SK-N-SH (cell line): ENCODE results near the gene PABPN1L. TPM values are rescaled to one million over a fixed set of nuclear protein-coding genes. Genes with fewer than 3 reads are reported as not detected.

ENCODE experiments used
- CTCF ChIA-PET: fragments of 300-600, 350-600 bp; formaldehyde crosslinking; extraction: SDS; loops from one replicate; lab custom pipeline; 2021; lab: Yijun Ruan, JAX
- POLR2A ChIA-PET: fragments of 350-600 bp; sonication (Branson Sonifier 250); formaldehyde crosslinking; extraction: SDS; loops from one replicate; lab custom pipeline; 2020; ENCODE audit warnings: antibody characterized with exemption, inconsistent platforms; lab: Yijun Ruan, JAX
- DNase-seq: peaks from one replicate; pipeline ENCODE4 v3.0.0; 2012
- H2AFZ ChIP-seq: fragments of 200-600 bp; sonication (generic); 2 replicates; pipeline ENCODE4 v1.8.1; 2016; ENCODE audit warnings: antibody characterized with exemption, mild to moderate bottlenecking, low read depth
- H3F3A ChIP-seq: fragments of 200-600 bp; sonication (generic); replicated peaks from 2 replicates; pipeline ENCODE3; 2016; ENCODE audit warnings: antibody characterized with exemption, mild to moderate bottlenecking; ENCODE audit not compliant: insufficient read depth
- H3K27ac ChIP-seq, 2 experiments: fragments of 200-500 bp in 1 of 2; fragments of 200-600 bp in 1 of 2; sonication (Bioruptor generic) in 1 of 2; sonication (generic), shearing (Covaris generic) in 1 of 2; 2 replicates each; pipeline versions ENCODE4 v1.5.1 to v1.6.1; 2014 to 2016; ENCODE audit warnings: low read depth in 2 of 2, inconsistent platforms in 1 of 2, low read length in 1 of 2, mild to moderate bottlenecking in 1 of 2, mixed read lengths in 1 of 2
- H3K27me3 ChIP-seq: fragments of 200-600 bp; sonication (generic), shearing (Covaris generic); 2 replicates; pipeline ENCODE4 v1.6.1; 2016; ENCODE audit warnings: mixed run types; ENCODE audit not compliant: insufficient read depth
- H3K36me3 ChIP-seq, 2 experiments: fragments of 200-500 bp in 1 of 2; fragments of 200-600 bp in 1 of 2; sonication (Bioruptor generic) in 1 of 2; sonication (generic) in 1 of 2; replicated peaks in 1 of 2; 2 replicates each; pipeline versions ENCODE3 to v1.5.1; 2014 to 2016; ENCODE audit warnings: low read length in 1 of 2, mild to moderate bottlenecking in 1 of 2; ENCODE audit not compliant: insufficient read depth in 2 of 2, control insufficient read depth in 1 of 2
- H3K4me1 ChIP-seq, 2 experiments: fragments of 200-500 bp in 1 of 2; fragments of 200-600 bp in 1 of 2; sonication (Bioruptor generic) in 1 of 2; sonication (generic), shearing (Covaris generic) in 1 of 2; 2 replicates each; pipeline versions ENCODE4 v1.5.1 to v1.6.1; 2014 to 2016; ENCODE audit warnings: low read depth in 1 of 2, low read length in 1 of 2, mixed run types in 1 of 2; ENCODE audit not compliant: insufficient read depth in 2 of 2, control insufficient read depth in 1 of 2
- H3K4me2 ChIP-seq: fragments of 200-600 bp; sonication (generic), shearing (Covaris generic); 2 replicates; pipeline ENCODE4 v1.6.1; 2017; ENCODE audit warnings: mixed run types
- H3K4me3 ChIP-seq, 2 experiments: fragments of 200-500 bp in 1 of 2; fragments of 200-600 bp in 1 of 2; sonication (Bioruptor generic) in 1 of 2; sonication (generic), shearing (Covaris generic) in 1 of 2; 2 replicates each; pipeline versions ENCODE4 v1.5.1 to v1.8.1; 2014 to 2016; ENCODE audit warnings: low read depth in 2 of 2, inconsistent platforms in 1 of 2, low read length in 1 of 2, mild to moderate bottlenecking in 1 of 2, mixed read lengths in 1 of 2, moderate library complexity in 1 of 2
- H3K79me2 ChIP-seq: fragments of 200-600 bp; sonication (generic); 2 replicates; pipeline ENCODE4 v1.8.1; 2017; ENCODE audit warnings: mild to moderate bottlenecking; ENCODE audit not compliant: insufficient read depth
- H3K9ac ChIP-seq: fragments of 200-600 bp; sonication (generic); 2 replicates; pipeline ENCODE4 v1.6.1; 2017; ENCODE audit warnings: mixed run types
- H3K9me2 ChIP-seq: fragments of 200-600 bp; sonication (generic); 2 replicates; pipeline ENCODE4 v1.6.1; 2017; ENCODE audit warnings: mixed run types
- H3K9me3 ChIP-seq: fragments of 200-600 bp; sonication (generic); 2 replicates; pipeline ENCODE4 v1.6.1; 2017; ENCODE audit warnings: mixed run types, mild to moderate bottlenecking, moderate library complexity
- H4K20me1 ChIP-seq: fragments of 200-600 bp; sonication (generic); 2 replicates; pipeline ENCODE4 v1.6.1; 2017; ENCODE audit warnings: mild to moderate bottlenecking, mixed run types; ENCODE audit not compliant: insufficient read depth
- CHD2 ChIP-seq: fragments of 150-350 bp; IDR thresholded peaks from 2 replicates; pipeline ENCODE4 v1.6.1; 2018; ENCODE audit warnings: low read length; ENCODE audit not compliant: partially characterized antibody
- GABPA ChIP-seq: IDR thresholded peaks from 2 replicates; pipeline ENCODE4 v1.4.0; 2012; ENCODE audit warnings: low read depth, mild to moderate bottlenecking
- JUND ChIP-seq: IDR thresholded peaks from 2 replicates; pipeline ENCODE4 v1.4.0; 2012
- MEF2A ChIP-seq: IDR thresholded peaks from 2 replicates; pipeline ENCODE4 v1.4.0; 2012; ENCODE audit warnings: low read depth, borderline replicate concordance
- NFIC ChIP-seq: IDR thresholded peaks from 2 replicates; pipeline ENCODE4 v1.4.0; 2012; ENCODE audit warnings: borderline replicate concordance
- NRF1 ChIP-seq: IDR thresholded peaks from 2 replicates; pipeline ENCODE4 v1.6.1; 2012; ENCODE audit warnings: low read depth, mild to moderate bottlenecking, low read length
- PBX3 ChIP-seq: IDR thresholded peaks from 2 replicates; pipeline ENCODE4; 2012
- REST ChIP-seq: IDR thresholded peaks from 2 replicates; pipeline ENCODE4 v1.6.1; 2012; ENCODE audit warnings: mild to moderate bottlenecking, low read depth, low read length, moderate library complexity
- USF1 ChIP-seq: IDR thresholded peaks from 2 replicates; pipeline ENCODE4 v1.4.0; 2012; ENCODE audit warnings: low read depth, borderline replicate concordance
- USF2 ChIP-seq: fragments of 150-350 bp; IDR thresholded peaks from 2 replicates; pipeline ENCODE4 v1.6.1; 2017; ENCODE audit warnings: antibody characterized with exemption, low read length, low read depth, borderline replicate concordance
- YY1 ChIP-seq: IDR thresholded peaks from 2 replicates; pipeline ENCODE4 v1.4.0; 2012; ENCODE audit warnings: low read depth, mild to moderate bottlenecking
- WGBS: methylation state at CpG from one replicate; pipeline ENCODE4 v1.1.6; 2017; ENCODE audit warnings: low lambda C conversion rate; 5-methylcytosine and 5-hydroxymethylcytosine counted together
- polyA plus RNA-seq, 3 experiments: library from polyadenylated mRNA; depleted of rRNA; stranded (reverse); fragments of >200 nt; gene quantifications; 2 replicates each; pipeline ENCODE4 v1.2.3, GENCODE V29; 2012

Gene PABPN1L
- polyA plus RNA-seq, 1 of the 3 experiments (the other 2 are of a cell fraction), result not detected

DNA sequence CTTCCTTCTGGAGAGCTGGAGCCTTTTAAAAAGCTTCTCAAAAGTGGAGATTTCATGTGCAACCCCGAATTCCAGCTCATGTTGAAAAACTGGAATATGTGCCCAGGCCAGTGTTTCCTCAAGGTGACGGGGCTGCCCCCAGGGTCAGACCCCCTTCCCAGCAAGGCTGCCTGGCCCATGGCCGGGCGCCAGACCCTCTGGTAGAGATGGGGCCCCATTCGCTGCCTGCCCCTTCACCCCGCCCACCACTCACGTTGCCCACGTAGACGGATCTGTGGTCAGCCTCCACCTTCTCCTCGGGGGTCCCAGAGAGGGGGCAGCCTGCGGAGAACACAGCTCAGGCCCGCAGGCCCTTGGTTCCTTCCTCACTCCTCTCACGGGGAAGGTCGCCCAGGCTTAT lies 1.1 kb downstream of the PABPN1L start:
- Histone ChIP-seq H3K36me3 (peaks cover 0 to 14% of the 10 kb centered on the region in 2 experiments), H3F3A (no peaks in the 10 kb centered on the region), H3K27me3 (peaks cover 31% of the 10 kb centered on the region), H3K9ac (no peak overlapping the region), H3K79me2 (no peaks in the 10 kb centered on the region), H3K4me1 (no peaks in the 10 kb centered on the region), H3K4me3 (no peak overlapping the region), H3K4me2 (no peak overlapping the region), H3K9me2 (no peaks in the 10 kb centered on the region), H4K20me1 (no peaks in the 10 kb centered on the region), H2AFZ (no peak overlapping the region), H3K9me3 (no peaks in the 10 kb centered on the region), H3K27ac (no peak overlapping the region)
- TF ChIP-seq PBX3 (no peak), YY1 (no peak), NRF1 (no peak), USF2 (no peak)
- ChIA-PET CTCF (interaction anchor here (0.9 to 1.6 kb wide), 5 partner anchors 8 to 302 kb away, joined by 3 to 7 read pairs (median 4); partner anchors contain the start of genes GALNS and TRAPPC2L), POLR2A (no interaction called here)
- 29% methylated on average over 1 of the region's 14 CpGs for WGBS
- DNase-seq, result no peak

DNA sequence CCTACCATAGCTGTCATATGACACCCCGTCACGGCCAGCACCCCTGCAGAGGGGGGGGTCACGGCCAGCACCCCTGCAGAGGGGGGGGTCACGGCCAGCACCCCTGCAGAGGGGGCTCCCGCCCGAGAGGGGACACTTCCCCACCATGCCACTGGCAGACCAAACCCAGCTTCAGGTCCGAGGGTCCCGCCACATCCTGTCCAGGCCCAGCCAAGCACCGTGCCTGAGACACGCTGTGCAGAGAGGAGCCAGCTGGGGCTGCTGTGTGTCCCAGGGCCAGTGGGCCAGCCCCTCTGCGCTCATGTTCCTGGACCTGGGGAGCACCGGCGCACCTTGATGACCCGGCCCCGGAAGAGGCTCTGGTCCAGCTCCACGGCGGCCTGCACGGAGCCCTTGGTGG lies 1.9 kb downstream of the PABPN1L start:
- Histone ChIP-seq H3K4me1 (no peaks in the 10 kb centered on the region), H3K9ac (no peak overlapping the region), H3K27me3 (peaks cover 23% of the 10 kb centered on the region), H3K27ac (no peak overlapping the region), H3K79me2 (no peaks in the 10 kb centered on the region), H3K4me3 (no peak overlapping the region), H2AFZ (no peak overlapping the region), H3K9me2 (no peaks in the 10 kb centered on the region), H4K20me1 (no peaks in the 10 kb centered on the region), H3K4me2 (no peak overlapping the region), H3K9me3 (no peaks in the 10 kb centered on the region), H3F3A (no peaks in the 10 kb centered on the region), H3K36me3 (peaks cover 3 to 22% of the 10 kb centered on the region in 2 experiments)
- DNase-seq, result no peak
- ChIA-PET CTCF (interaction anchor here (0.6 to 1.6 kb wide), 5 partner anchors 9 to 303 kb away, joined by 3 to 7 read pairs (median 3); no protein-coding TSS in a partner anchor), POLR2A (no interaction called here)
- TF ChIP-seq CHD2 (no peak), USF1 (no peak), JUND (no peak), REST (no peak), NFIC (no peak), GABPA (no peak), MEF2A (no peak)
- 84% methylated on average over 5 of the region's 18 CpGs for WGBS
